GM19397 (cell line): Measurements from ENCODE around the gene APEX1.
"Not testable (repeated sequence)": the region's sequence is repeated elsewhere in the genome, so short reads cannot be mapped to it uniquely, and the experiment has no call there.

ENCODE experiments used
- ATAC-seq: cut with Tn5 transposase; IDR thresholded peaks from one replicate; pipeline ENCODE4 v1.9.1; 2021; ENCODE audit warnings: mild to moderate bottlenecking, moderate library complexity; ENCODE audit not compliant: unreplicated experiment

APEX1 gene

GRCh38 chr14:20472536-20473169, 17.6 kb downstream of the APEX1 start:
- no peak for ATAC-seq

- ATAC-seq: no peak
Observed at GRCh38 chr14:20476776-20477175, 21.8 kb downstream of the APEX1 start.

GRCh38 chr14:20477211-20477876, 22.3 kb downstream of the APEX1 start:
- no peak for ATAC-seq

- ATAC-seq: no peak
Observed at GRCh38 chr14:20478894-20479293, 23.9 kb downstream of the APEX1 start.

GRCh38 chr14:20482382-20482781, 27.4 kb downstream of the APEX1 start:
- no peak for ATAC-seq

GRCh38 chr14:20485900-20486299, 30.9 kb downstream of the APEX1 start:
- ATAC-seq: no peak

GRCh38 chr14:20486684-20487395, 31.8 kb downstream of the APEX1 start:
- ATAC-seq: no peak

- no peak for ATAC-seq
Observed at GRCh38 chr14:20487396-20487725, 32.3 kb downstream of the APEX1 start.

- peak; percentile 63 for ATAC-seq
Observed at GRCh38 chr14:20489093-20489994, 34.3 kb downstream of the APEX1 start.

- ATAC-seq: no peak
Observed at GRCh38 chr14:20490563-20490962, 35.5 kb downstream of the APEX1 start.

- no peak for ATAC-seq
Observed at GRCh38 chr14:20492486-20492885, 37.5 kb downstream of the APEX1 start.

- no peak for ATAC-seq
Observed at GRCh38 chr14:20493634-20494033, 38.6 kb downstream of the APEX1 start.

GRCh38 chr14:20494935-20495766, 40.1 kb downstream of the APEX1 start:
- ATAC-seq: no peak

GRCh38 chr14:20498622-20499021, 43.6 kb downstream of the APEX1 start:
- no peak for ATAC-seq

- no peak for ATAC-seq
Observed at GRCh38 chr14:20499108-20499507, 44.1 kb downstream of the APEX1 start.

GRCh38 chr14:20499881-20500280, 44.9 kb downstream of the APEX1 start:
- no peak for ATAC-seq

- ATAC-seq: no peak
Observed at GRCh38 chr14:20501346-20501745, 46.3 kb downstream of the APEX1 start.

GRCh38 chr14:20503898-20504297, 48.9 kb downstream of the APEX1 start:
- no peak for ATAC-seq

- not testable (repeated sequence) for ATAC-seq
Observed at GRCh38 chr14:20506276-20506675, 51.2 kb downstream of the APEX1 start.

- ATAC-seq: not testable (repeated sequence)
Observed at GRCh38 chr14:20506752-20507151, 51.7 kb downstream of the APEX1 start.
